Fibroblast of lung (primary cell): ENCODE measurements around the gene SACM1L. TPM values are rescaled to one million over a fixed set of nuclear protein-coding genes. Genes with fewer than 3 reads are reported as not detected.
A peak's percentile ranks its signal among the peaks of the same experiment; 100 is the strongest.

ENCODE experiments used
- DNase-seq, 2 donors: peaks; one replicate each; pipeline versions ENCODE4 v3.0.0 to v3.0.0-alpha.2; 2010; ENCODE audit warnings: low read depth in 2 of 2
- H2AFZ ChIP-seq: 2 replicates; pipeline ENCODE4 v1.5.1; 2012; ENCODE audit warnings: low read length, control low read depth, inconsistent platforms
- H3K27ac ChIP-seq: 2 replicates; pipeline ENCODE4 v1.5.1; 2011; ENCODE audit warnings: low read length, control low read depth; ENCODE audit not compliant: insufficient read depth
- H3K27me3 ChIP-seq: 2 replicates; pipeline ENCODE4 v1.5.1; 2011; ENCODE audit warnings: mild to moderate bottlenecking, low read length; ENCODE audit not compliant: control insufficient read depth, insufficient read depth
- H3K36me3 ChIP-seq: 2 replicates; pipeline ENCODE4 v1.5.1; 2011; ENCODE audit warnings: low read length; ENCODE audit not compliant: control insufficient read depth, insufficient read depth
- H3K4me1 ChIP-seq: 2 replicates; pipeline ENCODE4 v1.5.1; 2011; ENCODE audit warnings: low read length; ENCODE audit not compliant: control insufficient read depth, insufficient read depth; ENCODE audit errors: extremely low read depth
- H3K4me2 ChIP-seq: 2 replicates; pipeline ENCODE4 v1.5.1; 2011; ENCODE audit warnings: low read length, control low read depth; ENCODE audit not compliant: insufficient read depth; ENCODE audit errors: extremely low read depth
- H3K4me3 ChIP-seq, 4 experiments: fragments of 200-600 bp in 1 of 4; sonication (generic) in 1 of 4; replicated peaks in 1 of 4; 2 replicates each; pipeline ENCODE4 v1.5.1; 2011 to 2016; ENCODE audit warnings: low read length in 4 of 4, low read depth in 3 of 4, mild to moderate bottlenecking in 3 of 4, control low read depth in 2 of 4, inconsistent platforms in 1 of 4, mixed read lengths in 1 of 4; ENCODE audit not compliant: insufficient read depth in 1 of 4; ENCODE audit errors: control extremely low read depth in 1 of 4
- H3K79me2 ChIP-seq: 2 replicates; pipeline ENCODE4 v1.5.1; 2012; ENCODE audit warnings: mild to moderate bottlenecking, low read length, inconsistent platforms; ENCODE audit not compliant: control insufficient read depth, insufficient read depth
- H3K9ac ChIP-seq: 2 replicates; pipeline ENCODE4 v1.5.1; 2011; ENCODE audit warnings: mild to moderate bottlenecking, low read length, control low read depth; ENCODE audit not compliant: insufficient read depth
- H3K9me3 ChIP-seq: 2 replicates; pipeline ENCODE4 v1.5.1; 2012; ENCODE audit warnings: low read depth, low read length; ENCODE audit not compliant: control insufficient read depth, insufficient read depth
- H4K20me1 ChIP-seq: 2 replicates; pipeline ENCODE4 v1.5.1; 2011; ENCODE audit warnings: low read length; ENCODE audit not compliant: control insufficient read depth, insufficient read depth; ENCODE audit errors: extremely low read depth
- CTCF ChIP-seq, 2 donors: IDR thresholded peaks in 1 of 2; conservative IDR thresholded peaks in 1 of 2; 1 replicate in 1 of 2; 2 replicates in 1 of 2; pipeline ENCODE4 v1.5.1; 2011 to 2012; ENCODE audit warnings: low read length in 2 of 2, control low read depth in 1 of 2, inconsistent platforms in 1 of 2, low read depth in 1 of 2, mild to moderate bottlenecking in 1 of 2
- EZH2 ChIP-seq: IDR thresholded peaks from 2 replicates; pipeline ENCODE4 v1.5.1; 2012; ENCODE audit warnings: low read length, control low read depth, mild to moderate bottlenecking; ENCODE audit errors: missing control alignments
- polyA plus RNA-seq, 2 donors: library from polyadenylated mRNA; depleted of rRNA in 1 of 2; stranded (reverse) in 1 of 2; unstranded in 1 of 2; fragments of >200 nt; gene quantifications; 2 replicates each; pipeline ENCODE4 v1.2.1, GENCODE V29; 2011 to 2012; ENCODE audit warnings: missing spikeins in 1 of 2
- total RNA-seq: library from RNA; depleted of rRNA; stranded (reverse); fragments of >200 nt; gene quantifications from 2 replicates; pipeline ENCODE4 v1.2.1, GENCODE V29; 2014

The SACM1L gene
- total and polyA plus RNA-seq, 2 donors (not counting 1 experiment from before 2014, with no cell fraction given) = 33.3 to 41.8 TPM

DNA sequence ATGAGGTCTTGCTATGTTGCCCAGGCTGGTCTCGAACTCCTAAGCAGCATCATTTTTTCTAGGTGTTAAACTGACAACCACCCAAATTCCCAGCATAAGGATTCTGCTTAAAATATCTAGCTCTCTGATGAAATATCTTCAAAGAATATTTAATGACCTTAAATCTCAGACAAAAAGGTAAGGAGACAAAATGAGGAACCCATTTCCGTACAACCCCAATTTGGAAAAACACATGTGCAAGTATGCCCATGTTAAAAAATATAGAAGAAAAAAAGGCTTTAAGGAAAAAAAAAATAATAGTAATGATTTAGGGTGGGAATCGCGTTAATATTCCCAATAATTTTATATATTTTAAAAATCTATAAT, 1.4 kb upstream of the SACM1L start:
- no peak overlapping the region for H3K9ac ChIP-seq
- no peak overlapping the region for H2AFZ ChIP-seq
- H3K4me1 ChIP-seq = peaks cover 6% of the 10 kb centered on the region
- H3K27ac ChIP-seq = no peak overlapping the region
- no peak for DNase-seq
- H3K36me3 ChIP-seq = peaks cover 2% of the 10 kb centered on the region
- peak overlapping the region; percentile 98 for H3K4me2 ChIP-seq
- H3K9me3 ChIP-seq = no peaks in the 10 kb centered on the region
- no peaks in the 10 kb centered on the region for H3K27me3 ChIP-seq
- no peak for TF ChIP-seq EZH2
- peaks cover 34% of the 10 kb centered on the region for H3K79me2 ChIP-seq
- H3K4me3 ChIP-seq = peak overlapping the region; percentile 60 to 94 (median 68)
- no peaks in the 10 kb centered on the region for H4K20me1 ChIP-seq

DNA sequence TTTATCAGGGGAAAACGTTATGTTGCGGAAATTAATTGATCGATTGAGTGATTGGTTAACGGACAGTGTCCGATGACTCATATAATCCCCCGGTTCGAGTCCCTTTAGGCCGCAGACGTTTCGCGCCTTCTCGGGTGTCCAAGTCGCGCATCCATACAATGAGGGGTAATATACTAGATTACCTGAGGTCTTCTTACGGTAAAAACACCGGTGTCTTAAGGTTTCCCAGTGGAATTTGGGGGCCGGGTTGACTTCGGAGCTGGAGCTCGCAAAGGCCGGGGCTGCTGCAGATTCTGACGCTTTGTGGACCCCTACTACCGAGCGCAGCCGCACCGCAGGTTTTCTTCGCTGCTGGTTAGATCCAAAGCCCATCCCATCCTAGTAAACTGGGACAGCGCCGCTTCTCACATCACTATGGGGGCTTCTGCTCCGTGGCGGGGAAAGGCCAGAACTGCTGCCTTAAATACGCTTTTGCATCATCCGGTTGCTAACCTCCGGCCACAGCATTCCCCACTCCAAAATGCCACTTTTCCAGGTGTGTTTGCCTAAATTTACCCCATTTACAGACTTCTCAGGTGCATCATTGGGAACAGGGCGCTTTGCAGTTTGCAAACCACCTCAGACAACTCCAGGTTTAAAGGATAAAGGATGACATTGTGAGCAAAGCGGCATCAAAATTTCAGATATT, 858 bp upstream of the SACM1L start:
- Histone ChIP-seq H3K36me3 (peaks cover 2% of the 10 kb centered on the region), H3K9me3 (no peaks in the 10 kb centered on the region), H3K27ac (peak overlapping the region; percentile 6), H2AFZ (peak overlapping the region; percentile 10), H3K27me3 (no peaks in the 10 kb centered on the region), H3K4me2 (peak overlapping the region; percentile 98), H3K79me2 (peaks cover 39% of the 10 kb centered on the region), H3K4me3 (peak overlapping the region; percentile 60 to 94 (median 68)), H3K4me1 (peaks cover 6% of the 10 kb centered on the region), H3K9ac (no peak overlapping the region), H4K20me1 (no peaks in the 10 kb centered on the region)
- TF ChIP-seq EZH2 (no peak), CTCF (conservative IDR thresholded peaks at IDR 0.05 in 1 of 2, IDR thresholded peaks at IDR 0.05 in 1 of 2; ENCODE audit: low read depth in 1 of 2, low read length in 2 of 2) (no peak)
- peak; percentile 22 to 35 for DNase-seq

DNA sequence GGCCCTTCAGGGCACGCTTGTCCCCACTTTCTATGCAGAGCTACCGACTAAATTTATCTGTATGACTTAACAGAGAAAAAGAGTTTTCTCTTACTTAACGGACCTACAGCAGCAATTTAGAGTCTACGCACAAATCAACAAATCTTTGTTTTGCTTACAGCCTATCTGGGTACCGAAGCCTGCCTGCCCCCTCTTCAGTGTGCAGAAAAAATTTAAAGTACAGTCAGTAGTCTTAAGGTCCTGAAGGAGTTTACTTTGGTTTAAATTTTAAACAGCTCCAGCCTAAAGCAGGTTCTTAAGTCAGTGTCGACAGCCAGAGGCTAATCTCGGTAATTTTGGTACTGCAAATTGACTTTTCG, 570 bp downstream of the SACM1L start:
- Histone ChIP-seq H3K4me2 (peak overlapping the region; percentile 81), H4K20me1 (no peaks in the 10 kb centered on the region), H3K9ac (peak overlapping the region; percentile 74), H3K4me3 (peak overlapping the region; percentile 44 to 91 (median 58)), H3K36me3 (peaks cover 2% of the 10 kb centered on the region), H3K9me3 (no peaks in the 10 kb centered on the region), H2AFZ (no peak overlapping the region), H3K27me3 (no peaks in the 10 kb centered on the region), H3K79me2 (peaks cover 49% of the 10 kb centered on the region), H3K4me1 (peaks cover 6% of the 10 kb centered on the region), H3K27ac (peak overlapping the region; percentile 78)
- DNase-seq = peak in 1 of 2 donors; percentile 23
- TF ChIP-seq CTCF (conservative IDR thresholded peaks at IDR 0.05 in 1 of 2, IDR thresholded peaks at IDR 0.05 in 1 of 2; ENCODE audit: low read depth in 1 of 2, low read length in 2 of 2) (no peak), EZH2 (no peak)
